ENCODE results near the gene NXPE4.
"Not testable (repeated sequence)": the region's sequence is repeated elsewhere in the genome, so short reads cannot be mapped to it uniquely, and the experiment has no call there.

NXPE4 gene

DNA sequence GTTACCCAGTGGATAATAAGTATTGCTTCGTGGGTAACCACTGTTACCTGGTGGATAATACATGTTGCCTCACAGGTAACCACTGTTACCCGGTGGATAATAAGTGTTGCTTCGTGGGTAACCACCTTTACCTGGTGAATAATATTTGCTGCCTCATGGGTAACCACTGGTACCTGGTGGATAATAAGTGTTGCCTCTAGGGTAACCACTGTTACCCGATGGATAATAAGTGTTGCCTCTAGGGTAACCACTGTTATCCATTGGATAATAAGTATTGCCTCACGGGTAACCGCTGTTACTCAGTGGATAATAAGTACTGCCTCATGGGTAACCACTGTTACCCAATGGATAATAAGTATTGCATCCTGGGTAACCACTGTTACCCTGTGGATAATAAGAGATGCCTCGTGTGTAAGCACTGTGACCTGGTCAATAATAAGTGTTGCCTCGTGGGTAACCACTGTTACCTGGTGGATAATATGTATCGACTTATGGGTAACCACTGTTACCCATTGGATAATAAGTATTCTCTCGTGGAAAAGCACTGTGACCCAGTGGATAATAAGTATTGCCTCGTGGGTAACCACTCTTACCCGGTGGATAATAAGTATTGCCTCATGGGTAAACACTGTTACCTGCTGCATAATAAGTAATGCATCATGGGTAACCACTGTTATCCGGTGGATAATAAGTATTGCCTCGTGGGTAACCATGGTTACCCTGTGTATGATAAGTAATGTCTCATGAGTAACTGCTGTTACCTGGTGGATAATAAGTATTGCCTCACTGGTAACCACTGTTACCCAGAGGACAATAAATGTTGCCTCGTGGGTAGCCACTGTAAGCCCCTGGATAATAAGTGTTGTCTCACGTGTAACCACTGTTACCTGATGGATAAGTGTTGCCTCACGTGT is 20.1 kb upstream of the NXPE4 start:
- Histone ChIP-seq H3K4me2 (ENCODE audit: low read length) (no peak overlapping the region), H3F3A (ENCODE audit: insufficient read depth, low read length) (no peaks in the 10 kb centered on the region), H3K4me3 (ENCODE audit: low read depth, low read length, poor library complexity, severe bottlenecking) (no peak overlapping the region), H2AFZ (ENCODE audit: low read length) (no peak overlapping the region), H3K4me1 (ENCODE audit: insufficient read depth, low read length, severe bottlenecking) (no peaks in the 10 kb centered on the region), H3K9me2 (ENCODE audit: low read depth, low read length) (no peaks in the 10 kb centered on the region), H3K79me2 (ENCODE audit: insufficient read depth, low read length) (no peaks in the 10 kb centered on the region), H4K20me1 (ENCODE audit: insufficient read depth, low read length) (no peaks in the 10 kb centered on the region), H3K36me3 (ENCODE audit: insufficient read depth, low read length) (no peaks in the 10 kb centered on the region), H3K9ac (ENCODE audit: low read length) (no peak overlapping the region), H3K9me3 (ENCODE audit: low read length) (no peaks in the 10 kb centered on the region), H3K27me3 (ENCODE audit: insufficient read depth, low read length) (no peaks in the 10 kb centered on the region), H3K27ac (ENCODE audit: low read depth, low read length, poor library complexity, severe bottlenecking) (no peak overlapping the region)
- TF ChIP-seq EZH2 (IDR thresholded peaks at IDR 0.05; ENCODE audit: borderline replicate concordance, low read length) = no peak
- TF ChIP-seq, protein P1, sequence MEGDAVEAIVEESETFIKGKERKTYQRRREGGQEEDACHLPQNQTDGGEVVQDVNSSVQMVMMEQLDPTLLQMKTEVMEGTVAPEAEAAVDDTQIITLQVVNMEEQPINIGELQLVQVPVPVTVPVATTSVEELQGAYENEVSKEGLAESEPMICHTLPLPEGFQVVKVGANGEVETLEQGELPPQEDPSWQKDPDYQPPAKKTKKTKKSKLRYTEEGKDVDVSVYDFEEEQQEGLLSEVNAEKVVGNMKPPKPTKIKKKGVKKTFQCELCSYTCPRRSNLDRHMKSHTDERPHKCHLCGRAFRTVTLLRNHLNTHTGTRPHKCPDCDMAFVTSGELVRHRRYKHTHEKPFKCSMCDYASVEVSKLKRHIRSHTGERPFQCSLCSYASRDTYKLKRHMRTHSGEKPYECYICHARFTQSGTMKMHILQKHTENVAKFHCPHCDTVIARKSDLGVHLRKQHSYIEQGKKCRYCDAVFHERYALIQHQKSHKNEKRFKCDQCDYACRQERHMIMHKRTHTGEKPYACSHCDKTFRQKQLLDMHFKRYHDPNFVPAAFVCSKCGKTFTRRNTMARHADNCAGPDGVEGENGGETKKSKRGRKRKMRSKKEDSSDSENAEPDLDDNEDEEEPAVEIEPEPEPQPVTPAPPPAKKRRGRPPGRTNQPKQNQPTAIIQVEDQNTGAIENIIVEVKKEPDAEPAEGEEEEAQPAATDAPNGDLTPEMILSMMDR (IDR thresholded peaks at IDR 0.05; ENCODE audit: low read length) = no peak

DNA sequence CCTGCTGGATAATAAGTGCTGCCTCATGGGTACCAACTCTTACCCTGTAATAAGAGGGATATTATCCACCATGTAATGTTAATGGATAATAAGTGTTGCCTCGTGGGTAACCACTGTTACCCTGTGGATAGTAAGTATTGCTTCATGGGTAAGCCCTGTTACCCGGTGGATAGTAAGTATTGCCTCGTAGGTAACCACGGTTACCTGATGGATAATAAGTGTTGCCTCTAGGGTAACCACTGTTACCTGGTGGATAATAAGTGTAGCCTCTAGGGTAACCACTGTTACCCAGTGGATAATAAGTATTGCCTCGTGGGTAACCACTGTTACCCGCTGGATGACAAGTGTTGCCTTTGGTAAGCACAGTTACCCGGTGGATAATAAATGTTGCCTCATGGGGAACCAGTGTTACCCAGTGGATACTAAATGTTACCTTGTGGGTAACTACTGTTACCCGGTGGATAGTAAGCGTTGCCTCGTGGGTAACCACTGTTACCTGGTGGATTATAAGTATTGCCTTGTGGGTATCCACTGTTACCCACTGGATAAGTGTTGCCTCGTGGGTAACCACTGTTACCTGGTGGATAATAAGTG is 18.6 kb upstream of the NXPE4 start:
- Histone ChIP-seq H3K4me2 (ENCODE audit: low read length) (no peak overlapping the region), H3K9ac (ENCODE audit: low read length) (no peak overlapping the region), H3K4me1 (ENCODE audit: insufficient read depth, low read length, severe bottlenecking) (no peaks in the 10 kb centered on the region), H3F3A (ENCODE audit: insufficient read depth, low read length) (no peaks in the 10 kb centered on the region), H3K27ac (ENCODE audit: low read depth, low read length, poor library complexity, severe bottlenecking) (no peak overlapping the region), H3K27me3 (ENCODE audit: insufficient read depth, low read length) (no peaks in the 10 kb centered on the region), H3K9me2 (ENCODE audit: low read depth, low read length) (no peaks in the 10 kb centered on the region), H2AFZ (ENCODE audit: low read length) (no peak overlapping the region), H3K9me3 (ENCODE audit: low read length) (no peaks in the 10 kb centered on the region), H4K20me1 (ENCODE audit: insufficient read depth, low read length) (no peaks in the 10 kb centered on the region), H3K79me2 (ENCODE audit: insufficient read depth, low read length) (no peaks in the 10 kb centered on the region), H3K36me3 (ENCODE audit: insufficient read depth, low read length) (no peaks in the 10 kb centered on the region), H3K4me3 (ENCODE audit: low read depth, low read length, poor library complexity, severe bottlenecking) (no peak overlapping the region)
- TF ChIP-seq, protein P1 (IDR thresholded peaks at IDR 0.05; ENCODE audit: low read length) = no peak
- TF ChIP-seq EZH2 (IDR thresholded peaks at IDR 0.05; ENCODE audit: borderline replicate concordance, low read length) = no peak

DNA sequence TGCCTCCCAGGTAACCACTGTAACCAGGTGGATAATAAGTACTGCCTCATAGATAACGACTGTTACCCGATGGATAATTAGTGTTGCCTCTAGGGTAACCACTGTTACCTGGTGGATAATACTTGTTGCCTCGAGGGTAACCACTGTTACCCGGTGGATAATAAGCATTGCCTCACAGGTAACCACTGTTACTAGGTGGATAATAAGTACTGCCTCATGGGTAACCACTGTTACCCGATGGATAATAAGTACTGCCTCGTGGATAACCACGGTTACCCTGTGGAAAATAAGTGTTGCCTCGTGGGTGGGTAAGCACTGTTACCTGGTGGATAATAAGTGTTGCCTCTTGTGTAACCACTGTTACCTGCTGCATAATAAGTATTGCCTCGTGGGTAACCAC is 17.5 kb upstream of the NXPE4 start:
- not testable (repeated sequence) for H2AFZ ChIP-seq (ENCODE audit: low read length); H3K79me2 ChIP-seq (ENCODE audit: insufficient read depth, low read length); H3K9ac ChIP-seq (ENCODE audit: low read length); H3K27me3 ChIP-seq (ENCODE audit: insufficient read depth, low read length); H3K36me3 ChIP-seq (ENCODE audit: insufficient read depth, low read length); H3F3A ChIP-seq (ENCODE audit: insufficient read depth, low read length); H3K9me2 ChIP-seq (ENCODE audit: low read depth, low read length); H3K4me1 ChIP-seq (ENCODE audit: insufficient read depth, low read length, severe bottlenecking); H3K27ac ChIP-seq (ENCODE audit: low read depth, low read length, poor library complexity, severe bottlenecking); H3K4me2 ChIP-seq (ENCODE audit: low read length); H3K4me3 ChIP-seq (ENCODE audit: low read depth, low read length, poor library complexity, severe bottlenecking); H4K20me1 ChIP-seq (ENCODE audit: insufficient read depth, low read length); H3K9me3 ChIP-seq (ENCODE audit: low read length)

Data from OCI-LY1 (cell line).